ENCODE measurements around the gene TMEM38B.

The TMEM38B gene, protein sequence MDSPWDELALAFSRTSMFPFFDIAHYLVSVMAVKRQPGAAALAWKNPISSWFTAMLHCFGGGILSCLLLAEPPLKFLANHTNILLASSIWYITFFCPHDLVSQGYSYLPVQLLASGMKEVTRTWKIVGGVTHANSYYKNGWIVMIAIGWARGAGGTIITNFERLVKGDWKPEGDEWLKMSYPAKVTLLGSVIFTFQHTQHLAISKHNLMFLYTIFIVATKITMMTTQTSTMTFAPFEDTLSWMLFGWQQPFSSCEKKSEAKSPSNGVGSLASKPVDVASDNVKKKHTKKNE

GRCh38 chr9:105694190-105694847 lies at the start of gene TMEM38B:
TSS of gene TMEM38B (plus strand) at chr9:105694541. CDS start at chr9:105694661, 120 bp downstream.
- DNase-seq, result peak; percentile 72

GRCh38 chr9:105646879-105647594 lies 47.3 kb upstream of the TMEM38B start:
- no peak for DNase-seq

- no peak for DNase-seq
Observed at GRCh38 chr9:105647595-105648349, 46.6 kb upstream of the TMEM38B start.

DNA sequence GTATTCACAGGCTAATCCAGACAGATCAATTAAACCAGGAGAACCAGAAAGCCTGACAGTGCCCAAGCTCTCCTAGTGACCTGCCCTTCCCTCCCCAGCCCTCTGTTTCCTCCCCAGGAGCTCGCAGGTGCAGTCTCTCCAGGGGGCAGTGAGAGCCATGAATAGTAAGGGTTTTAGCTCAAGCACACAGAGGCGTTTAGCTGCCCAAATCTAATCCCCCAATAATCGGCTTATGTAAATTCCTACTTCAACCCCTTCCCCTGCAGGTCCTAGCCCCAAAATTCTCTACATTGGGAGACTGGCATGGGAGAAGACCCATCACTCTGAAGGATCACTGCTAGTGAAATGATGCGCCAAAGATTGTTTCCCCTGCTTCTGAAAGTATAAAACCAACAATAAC lies 42.5 kb upstream of the TMEM38B start:
- DNase-seq, result no peak

GRCh38 chr9:105656131-105656921 lies 38.0 kb upstream of the TMEM38B start:
- DNase-seq, result no peak

GRCh38 chr9:105658351-105658750 lies 36.0 kb upstream of the TMEM38B start:
- DNase-seq, result no peak

- no peak for DNase-seq
Observed at GRCh38 chr9:105661011-105661410, 33.3 kb upstream of the TMEM38B start.

DNA sequence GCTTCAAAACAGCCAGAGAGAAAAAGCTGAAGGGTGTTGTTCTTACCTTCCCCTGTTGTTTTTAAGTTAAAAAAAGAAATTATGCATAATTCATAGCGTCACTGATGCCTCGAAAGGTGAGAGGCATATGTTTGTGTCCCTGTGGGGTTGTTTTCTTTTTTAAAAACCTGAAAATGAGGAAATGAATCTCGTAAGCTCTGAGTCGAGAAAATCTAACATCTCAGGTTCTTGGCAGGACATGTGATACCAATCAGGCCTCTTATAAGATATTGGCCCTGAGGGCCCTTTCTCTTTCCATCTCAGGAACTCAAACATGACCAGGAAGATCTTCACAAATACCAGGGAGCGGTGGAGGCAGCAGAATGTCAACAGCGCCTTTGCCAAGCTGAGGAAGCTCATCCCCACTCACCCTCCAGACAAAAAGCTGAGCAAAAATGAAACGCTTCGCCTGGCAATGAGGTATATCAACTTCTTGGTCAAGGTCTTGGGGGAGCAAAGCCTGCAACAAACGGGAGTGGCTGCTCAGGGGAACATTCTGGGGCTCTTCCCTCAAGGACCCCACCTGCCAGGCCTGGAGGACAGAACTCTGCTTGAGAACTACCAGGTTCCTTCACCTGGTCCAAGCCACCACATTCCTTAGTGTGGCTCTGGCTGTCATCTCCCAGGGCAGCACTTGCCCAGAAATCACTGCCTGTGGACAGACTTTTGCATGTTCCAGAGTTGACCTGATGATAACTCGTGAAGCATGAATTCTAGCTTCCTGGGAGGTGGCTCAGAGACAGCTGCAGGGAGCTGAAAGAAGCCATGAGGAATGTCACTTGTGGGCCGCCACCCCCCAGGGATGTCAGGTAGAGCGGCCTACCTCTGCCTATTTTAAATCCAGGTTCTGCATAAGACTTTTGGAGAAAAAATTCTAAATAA lies 31.9 kb upstream of the TMEM38B start, which contains the start of gene TAL2:
Gene TAL2, plus strand, starts transcription at position 274 of the 921 bp plus-strand sequence. Its CDS starts 40 bp downstream, at position 314.
- DNase-seq, result no peak

DNA sequence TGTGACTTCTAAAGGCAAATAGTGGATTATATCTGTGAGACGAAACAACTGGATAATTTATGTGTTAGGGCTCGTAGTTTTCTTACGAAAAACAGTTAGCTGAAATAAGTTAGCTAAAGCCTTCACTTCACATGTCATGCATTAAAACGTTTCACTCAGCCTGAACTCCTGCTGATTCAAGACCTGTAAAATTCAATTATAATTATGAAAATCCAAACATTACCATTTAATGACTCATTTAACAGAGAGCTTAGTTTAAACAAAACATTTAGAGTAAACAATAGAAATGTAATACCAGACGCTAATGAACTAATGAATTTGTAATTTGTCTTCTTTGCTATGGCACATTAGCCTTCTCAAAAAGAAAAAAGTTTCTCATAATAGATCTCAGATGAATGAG lies 30.4 kb upstream of the TMEM38B start:
- no peak for DNase-seq

DNA sequence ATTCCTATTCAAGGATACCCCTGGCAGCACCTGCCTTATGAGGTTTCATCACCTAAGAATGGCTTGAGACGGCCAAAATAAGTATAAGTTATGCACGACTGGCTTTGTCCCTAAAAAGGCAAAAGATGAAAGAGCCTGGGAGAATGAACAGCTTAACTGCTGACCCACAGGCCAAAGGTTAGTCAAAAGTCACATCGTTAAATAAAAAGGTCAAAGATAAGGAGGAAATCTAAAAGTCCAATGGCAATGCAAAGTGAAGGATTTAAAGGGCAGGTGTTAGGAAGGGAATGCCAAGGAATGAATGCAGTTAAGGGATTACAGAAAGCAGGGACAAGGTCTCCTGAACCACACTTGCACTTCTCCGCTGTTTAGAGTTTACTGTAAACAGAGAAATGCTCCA lies 26.5 kb upstream of the TMEM38B start:
- no peak for DNase-seq

GRCh38 chr9:105670315-105670714 lies 24.0 kb upstream of the TMEM38B start:
- DNase-seq, result no peak

DNA sequence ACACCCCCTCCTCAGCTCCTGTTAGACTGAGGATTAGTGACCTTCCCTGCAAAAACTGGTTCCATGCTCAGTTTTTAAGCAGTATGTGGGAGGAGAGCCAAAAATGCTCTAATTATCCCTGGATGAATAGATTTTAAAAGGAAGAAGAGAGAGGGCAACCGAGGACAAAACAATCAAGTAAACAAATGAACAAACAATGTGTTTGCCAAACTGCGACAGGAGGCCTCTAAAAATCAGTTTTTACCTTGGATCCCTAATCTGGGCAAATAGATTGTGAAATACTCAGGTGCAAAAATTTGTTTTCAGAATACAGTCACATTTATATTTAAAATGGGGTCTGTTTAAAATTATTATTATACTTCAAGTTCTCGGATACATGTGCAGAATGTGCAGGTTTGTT lies 23.6 kb upstream of the TMEM38B start:
- no peak for DNase-seq

- no peak for DNase-seq
Observed at GRCh38 chr9:105672711-105673234, 21.6 kb upstream of the TMEM38B start.

- DNase-seq, result no peak
Observed at GRCh38 chr9:105673850-105674387, 20.4 kb upstream of the TMEM38B start.

DNA sequence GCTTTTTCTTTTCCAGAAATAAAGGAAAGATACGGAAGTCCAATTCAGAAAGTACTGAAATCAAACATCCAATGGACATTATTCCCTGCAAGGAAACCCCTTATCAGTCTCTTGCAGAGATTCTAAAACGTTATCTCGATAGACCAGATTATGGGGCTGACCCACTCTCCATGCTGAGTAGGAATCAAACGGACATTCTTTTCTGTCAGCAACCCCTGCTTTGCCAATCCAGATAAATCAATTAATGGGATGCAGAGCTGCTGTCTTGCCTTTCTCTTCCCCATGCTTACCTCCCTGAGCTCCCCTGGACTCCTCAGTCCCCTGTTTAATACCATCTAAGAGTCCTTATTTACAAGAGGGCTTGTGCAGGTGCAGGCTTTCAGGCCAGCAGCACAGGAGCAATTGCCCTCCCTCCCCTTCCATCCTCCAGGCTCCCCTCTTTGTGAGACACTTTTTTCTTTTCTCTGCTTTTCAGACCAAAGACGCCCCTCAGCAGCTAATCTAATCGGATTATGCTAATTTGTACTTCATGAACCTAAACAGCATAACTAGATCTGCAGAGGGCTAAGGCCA lies 17.9 kb upstream of the TMEM38B start:
- no peak for DNase-seq

DNA sequence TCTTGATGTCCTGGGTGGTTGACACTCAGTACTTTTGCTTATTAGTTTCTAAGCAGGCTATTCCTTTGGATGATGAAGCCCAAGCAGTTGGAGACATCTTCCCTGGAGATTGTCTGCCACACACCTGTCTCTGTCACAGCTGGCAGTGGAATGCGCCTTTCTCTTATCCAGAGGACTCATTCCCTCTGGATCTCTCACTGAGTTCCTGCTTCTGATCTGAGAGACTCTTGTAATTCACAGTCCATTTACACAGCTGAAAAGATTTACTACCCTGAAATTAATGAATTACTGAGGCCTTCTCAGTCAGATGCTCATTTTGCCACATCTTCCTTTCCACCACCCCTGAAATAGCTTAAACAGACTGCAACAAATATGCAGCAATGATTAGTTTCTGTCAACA lies 16.2 kb upstream of the TMEM38B start:
- DNase-seq, result no peak

GRCh38 chr9:105678781-105679180 lies 15.6 kb upstream of the TMEM38B start:
- no peak for DNase-seq

DNA sequence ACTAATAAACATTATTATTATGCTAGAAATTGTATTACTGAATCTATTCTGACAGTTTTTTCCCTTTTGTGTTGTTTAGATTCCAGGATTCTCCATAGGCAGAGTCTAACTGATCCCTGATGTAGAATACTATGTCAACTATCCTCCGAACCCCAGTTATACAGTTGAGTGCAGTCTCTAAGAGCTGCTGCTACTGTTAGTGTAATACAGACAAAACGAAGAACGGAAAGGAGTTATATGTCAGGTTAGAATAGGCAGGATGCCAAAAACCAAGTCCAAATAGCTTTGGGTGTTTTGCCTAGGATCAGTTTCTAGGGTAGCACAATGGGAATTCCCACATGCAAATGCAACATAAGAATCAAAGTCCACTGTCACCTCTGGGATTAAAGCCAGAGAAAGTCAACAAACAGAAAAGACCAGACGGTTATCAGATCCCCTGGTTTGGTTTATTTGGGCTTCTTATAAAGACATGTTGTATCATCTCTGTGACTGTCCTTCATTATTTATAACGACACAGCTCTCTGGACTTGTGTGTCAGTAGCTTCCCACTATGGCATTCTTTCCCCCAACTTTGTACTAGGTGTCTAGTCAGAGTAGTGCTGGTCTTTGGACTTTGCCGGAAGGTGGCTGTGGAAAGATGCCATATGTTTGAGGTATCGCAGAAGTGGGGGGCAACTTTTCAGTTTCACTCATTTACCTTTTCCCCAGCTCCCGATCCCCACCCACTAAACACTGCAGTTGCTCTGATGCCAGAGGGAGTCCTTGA lies 14.9 kb upstream of the TMEM38B start:
- no peak for DNase-seq

- DNase-seq, result no peak
Observed at GRCh38 chr9:105681313-105681712, 13.0 kb upstream of the TMEM38B start.
